ENCODE results near the gene IGFBPL1. TPM values are rescaled to one million over a fixed set of nuclear protein-coding genes. Genes with fewer than 3 reads are reported as not detected.

IGFBPL1 gene
- total and polyA plus RNA-seq, 2 of the 13 experiments (the other 11 are each of a cell fraction or from before 2014, with no cell fraction given) = 0.24 TPM; not detected in 1

DNA sequence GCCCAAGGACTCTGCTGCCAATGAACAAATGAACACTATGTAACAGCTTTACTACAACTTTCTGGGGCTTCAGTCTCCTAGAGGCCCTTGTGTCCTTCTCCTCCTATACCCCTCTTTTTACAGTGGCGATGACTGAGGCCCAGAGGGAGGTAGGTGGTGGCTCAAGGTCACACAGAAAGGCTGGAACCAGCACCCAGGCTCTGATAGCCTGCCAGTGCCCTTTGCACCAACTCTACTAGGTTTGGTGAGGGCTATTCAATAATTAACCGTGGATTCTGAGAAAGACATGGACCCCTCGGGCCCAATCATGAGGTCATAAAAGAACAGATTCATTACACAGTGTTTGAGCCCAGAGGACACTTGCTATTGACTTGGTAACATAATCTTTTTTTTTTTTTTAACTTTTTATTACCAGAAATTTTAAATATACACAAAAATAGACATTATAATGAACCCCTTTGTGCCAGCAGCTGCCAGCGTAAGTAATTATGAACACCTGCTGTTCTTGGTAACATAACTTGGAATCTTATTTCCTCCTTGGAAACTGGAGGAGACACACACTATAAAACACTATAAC, 37.8 kb downstream of the IGFBPL1 start (continued):
- TF ChIP-seq, protein P1, sequence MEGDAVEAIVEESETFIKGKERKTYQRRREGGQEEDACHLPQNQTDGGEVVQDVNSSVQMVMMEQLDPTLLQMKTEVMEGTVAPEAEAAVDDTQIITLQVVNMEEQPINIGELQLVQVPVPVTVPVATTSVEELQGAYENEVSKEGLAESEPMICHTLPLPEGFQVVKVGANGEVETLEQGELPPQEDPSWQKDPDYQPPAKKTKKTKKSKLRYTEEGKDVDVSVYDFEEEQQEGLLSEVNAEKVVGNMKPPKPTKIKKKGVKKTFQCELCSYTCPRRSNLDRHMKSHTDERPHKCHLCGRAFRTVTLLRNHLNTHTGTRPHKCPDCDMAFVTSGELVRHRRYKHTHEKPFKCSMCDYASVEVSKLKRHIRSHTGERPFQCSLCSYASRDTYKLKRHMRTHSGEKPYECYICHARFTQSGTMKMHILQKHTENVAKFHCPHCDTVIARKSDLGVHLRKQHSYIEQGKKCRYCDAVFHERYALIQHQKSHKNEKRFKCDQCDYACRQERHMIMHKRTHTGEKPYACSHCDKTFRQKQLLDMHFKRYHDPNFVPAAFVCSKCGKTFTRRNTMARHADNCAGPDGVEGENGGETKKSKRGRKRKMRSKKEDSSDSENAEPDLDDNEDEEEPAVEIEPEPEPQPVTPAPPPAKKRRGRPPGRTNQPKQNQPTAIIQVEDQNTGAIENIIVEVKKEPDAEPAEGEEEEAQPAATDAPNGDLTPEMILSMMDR (CRISPR knock-in tag; IDR thresholded peaks at IDR 0.05) = 0 out of 2 replicates have a peak, but pooled peaks have one; percentile 4
- no peak for TF ChIP-seq ZNF367 (CRISPR knock-in tag; IDR thresholded peaks at IDR 0.05; ENCODE audit: borderline replicate concordance)
- TF ChIP-seq PHF8 (CRISPR knock-in tag; IDR thresholded peaks at IDR 0.05) = no peak; the same call in 1 of the 2 replicates
- TF ChIP-seq ZNF614 (CRISPR knock-in tag; IDR thresholded peaks at IDR 0.05; ENCODE audit: borderline replicate concordance) = peak; percentile 39; the same call in 1 of the 2 replicates
- TF ChIP-seq ARID2 (CRISPR knock-in tag; IDR thresholded peaks at IDR 0.05; ENCODE audit: borderline replicate concordance) = no peak
- TF ChIP-seq ZNF839 (CRISPR knock-in tag; IDR thresholded peaks at IDR 0.05; ENCODE audit: borderline replicate concordance) = no peak
- TF ChIP-seq, protein P2, sequence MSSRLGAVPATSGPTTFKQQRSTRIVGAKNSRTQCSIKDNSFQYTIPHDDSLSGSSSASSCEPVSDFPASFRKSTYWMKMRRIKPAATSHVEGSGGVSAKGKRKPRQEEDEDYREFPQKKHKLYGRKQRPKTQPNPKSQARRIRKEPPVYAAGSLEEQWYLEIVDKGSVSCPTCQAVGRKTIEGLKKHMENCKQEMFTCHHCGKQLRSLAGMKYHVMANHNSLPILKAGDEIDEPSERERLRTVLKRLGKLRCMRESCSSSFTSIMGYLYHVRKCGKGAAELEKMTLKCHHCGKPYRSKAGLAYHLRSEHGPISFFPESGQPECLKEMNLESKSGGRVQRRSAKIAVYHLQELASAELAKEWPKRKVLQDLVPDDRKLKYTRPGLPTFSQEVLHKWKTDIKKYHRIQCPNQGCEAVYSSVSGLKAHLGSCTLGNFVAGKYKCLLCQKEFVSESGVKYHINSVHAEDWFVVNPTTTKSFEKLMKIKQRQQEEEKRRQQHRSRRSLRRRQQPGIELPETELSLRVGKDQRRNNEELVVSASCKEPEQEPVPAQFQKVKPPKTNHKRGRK (CRISPR knock-in tag; IDR thresholded peaks at IDR 0.05) = no peak
- no peak for TF ChIP-seq ZNF749 (CRISPR knock-in tag; IDR thresholded peaks at IDR 0.05; ENCODE audit: borderline replicate concordance)
- TF ChIP-seq ARNT (IDR thresholded peaks at IDR 0.05) = no peak
- TF ChIP-seq ZNF501 (CRISPR knock-in tag; IDR thresholded peaks at IDR 0.05) = no peak
- TF ChIP-seq ZNF550 (CRISPR knock-in tag; IDR thresholded peaks at IDR 0.05; ENCODE audit: borderline replicate concordance) = no peak
- 0 out of 2 replicates have a peak, but pooled peaks have one; percentile 27 for TF ChIP-seq SAP130 (CRISPR knock-in tag; IDR thresholded peaks at IDR 0.05; ENCODE audit: low read depth)
- TF ChIP-seq DNMT1 (CRISPR knock-in tag; IDR thresholded peaks at IDR 0.05) = no peak
- TF ChIP-seq, protein P3, sequence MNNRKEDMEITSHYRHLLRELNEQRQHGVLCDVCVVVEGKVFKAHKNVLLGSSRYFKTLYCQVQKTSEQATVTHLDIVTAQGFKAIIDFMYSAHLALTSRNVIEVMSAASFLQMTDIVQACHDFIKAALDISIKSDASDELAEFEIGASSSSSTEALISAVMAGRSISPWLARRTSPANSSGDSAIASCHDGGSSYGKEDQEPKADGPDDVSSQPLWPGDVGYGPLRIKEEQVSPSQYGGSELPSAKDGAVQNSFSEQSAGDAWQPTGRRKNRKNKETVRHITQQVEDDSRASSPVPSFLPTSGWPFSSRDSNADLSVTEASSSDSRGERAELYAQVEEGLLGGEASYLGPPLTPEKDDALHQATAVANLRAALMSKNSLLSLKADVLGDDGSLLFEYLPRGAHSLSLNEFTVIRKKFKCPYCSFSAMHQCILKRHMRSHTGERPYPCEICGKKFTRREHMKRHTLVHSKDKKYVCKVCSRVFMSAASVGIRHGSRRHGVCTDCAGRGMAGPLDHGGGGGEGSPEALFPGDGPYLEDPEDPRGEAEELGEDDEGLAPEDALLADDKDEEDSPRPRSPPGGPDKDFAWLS (CRISPR knock-in tag; IDR thresholded peaks at IDR 0.05; ENCODE audit: borderline replicate concordance) = no peak
- no peak for TF ChIP-seq ZNF615 (CRISPR knock-in tag; IDR thresholded peaks at IDR 0.05; ENCODE audit: borderline replicate concordance)
- no peak for TF ChIP-seq ATAD3A (CRISPR knock-in tag; IDR thresholded peaks at IDR 0.05)
- peak; percentile 78 for TF ChIP-seq HNF4G (IDR thresholded peaks at IDR 0.05; ENCODE audit: borderline replicate concordance, low read depth, low read length)
- TF ChIP-seq HNF4G (CRISPR knock-in tag; IDR thresholded peaks at IDR 0.05; ENCODE audit: borderline replicate concordance, low read depth) = peak; percentile 67; the same call in 1 of the 2 replicates
- no peak for TF ChIP-seq HDAC6 (IDR thresholded peaks at IDR 0.05; ENCODE audit: low read depth, low read length)
- no peak for TF ChIP-seq PRPF4 (IDR thresholded peaks at IDR 0.05; ENCODE audit: low read depth, low read length, poor library complexity, severe bottlenecking)
- TF ChIP-seq, protein P4, sequence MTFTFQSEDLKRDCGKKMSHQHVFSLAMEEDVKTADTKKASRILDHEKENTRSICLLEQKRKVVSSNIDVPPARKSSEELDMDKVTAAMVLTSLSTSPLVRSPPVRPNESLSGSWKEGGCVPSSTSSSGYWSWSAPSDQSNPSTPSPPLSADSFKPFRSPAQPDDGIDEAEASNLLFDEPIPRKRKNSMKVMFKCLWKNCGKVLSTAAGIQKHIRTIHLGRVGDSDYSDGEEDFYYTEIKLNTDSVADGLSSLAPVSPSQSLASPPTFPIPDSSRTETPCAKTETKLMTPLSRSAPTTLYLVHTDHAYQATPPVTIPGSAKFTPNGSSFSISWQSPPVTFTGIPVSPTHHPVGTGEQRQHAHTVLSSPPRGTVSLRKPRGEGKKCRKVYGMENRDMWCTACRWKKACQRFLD (CRISPR knock-in tag; IDR thresholded peaks at IDR 0.05; ENCODE audit: borderline replicate concordance) = no peak
- TF ChIP-seq, protein P5, sequence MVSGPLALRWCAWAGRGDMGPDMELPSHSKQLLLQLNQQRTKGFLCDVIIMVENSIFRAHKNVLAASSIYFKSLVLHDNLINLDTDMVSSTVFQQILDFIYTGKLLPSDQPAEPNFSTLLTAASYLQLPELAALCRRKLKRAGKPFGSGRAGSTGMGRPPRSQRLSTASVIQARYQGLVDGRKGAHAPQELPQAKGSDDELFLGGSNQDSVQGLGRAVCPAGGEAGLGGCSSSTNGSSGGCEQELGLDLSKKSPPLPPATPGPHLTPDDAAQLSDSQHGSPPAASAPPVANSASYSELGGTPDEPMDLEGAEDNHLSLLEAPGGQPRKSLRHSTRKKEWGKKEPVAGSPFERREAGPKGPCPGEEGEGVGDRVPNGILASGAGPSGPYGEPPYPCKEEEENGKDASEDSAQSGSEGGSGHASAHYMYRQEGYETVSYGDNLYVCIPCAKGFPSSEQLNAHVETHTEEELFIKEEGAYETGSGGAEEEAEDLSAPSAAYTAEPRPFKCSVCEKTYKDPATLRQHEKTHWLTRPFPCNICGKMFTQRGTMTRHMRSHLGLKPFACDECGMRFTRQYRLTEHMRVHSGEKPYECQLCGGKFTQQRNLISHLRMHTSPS (CRISPR knock-in tag; IDR thresholded peaks at IDR 0.05; ENCODE audit: low read depth) = peak; percentile 81; the same call in 1 of the 2 replicates

All from HepG2 (cell line).